NT2/D1 (cell line): ENCODE results near the gene DTX2.
"Not testable (repeated sequence)": the region's sequence is repeated elsewhere in the genome, so short reads cannot be mapped to it uniquely, and the experiment has no call there.

Source experiments
- DNase-seq: peaks from one replicate; pipeline ENCODE4 v3.0.0-alpha.2; 2011; ENCODE audit warnings: low read depth, low spot score
- H3K27me3 ChIP-seq: 2 replicates; pipeline ENCODE4 v1.6.0; 2011; ENCODE audit warnings: mild to moderate bottlenecking; ENCODE audit not compliant: insufficient read length, insufficient read depth
- H3K36me3 ChIP-seq: 2 replicates; pipeline ENCODE4 v1.6.1; 2011; ENCODE audit warnings: mild to moderate bottlenecking, low read length, mixed read lengths; ENCODE audit not compliant: insufficient read depth, insufficient read length
- H3K4me1 ChIP-seq: 2 replicates; pipeline ENCODE4 v1.5.1; 2011; ENCODE audit not compliant: insufficient read depth, insufficient read length
- H3K4me3 ChIP-seq: 2 replicates; pipeline ENCODE4 v1.5.1; 2011; ENCODE audit warnings: low read depth; ENCODE audit not compliant: insufficient read length
- H3K9ac ChIP-seq: 2 replicates; pipeline ENCODE4 v1.6.0; 2011; ENCODE audit warnings: low read depth; ENCODE audit not compliant: insufficient read length
- H3K9me3 ChIP-seq: 2 replicates; pipeline ENCODE4 v1.5.1; 2011; ENCODE audit warnings: mild to moderate bottlenecking, low read length; ENCODE audit not compliant: insufficient read depth
- SUZ12 ChIP-seq: IDR thresholded peaks from 2 replicates; pipeline ENCODE4 v1.6.1; 2011; ENCODE audit not compliant: insufficient read length, insufficient read depth; ENCODE audit errors: extremely low read depth
- YY1 ChIP-seq: IDR thresholded peaks from 2 replicates; pipeline ENCODE4 v1.6.1; 2011; ENCODE audit not compliant: insufficient read length, insufficient read depth
- ZNF274 ChIP-seq: IDR thresholded peaks from 2 replicates; pipeline ENCODE4 v1.6.1; 2011; ENCODE audit warnings: mild to moderate bottlenecking, low read depth, low read length

The DTX2 gene

GRCh38 chr7:76505168-76506080 is 43.9 kb downstream of the DTX2 start:
- Histone ChIP-seq H3K4me3 (no peak overlapping the region), H3K27me3 (no peaks in the 10 kb centered on the region), H3K9ac (no peak overlapping the region), H3K4me1 (peaks cover 2% of the 10 kb centered on the region), H3K36me3 (peaks cover 24% of the 10 kb centered on the region), H3K9me3 (no peaks in the 10 kb centered on the region)
- no peak for DNase-seq
- no peak for TF ChIP-seq SUZ12
- no peak for TF ChIP-seq ZNF274
- TF ChIP-seq YY1, result no peak

- H3K36me3 ChIP-seq, result peaks cover 24% of the 10 kb centered on the region
- H3K4me1 ChIP-seq, result peaks cover 2% of the 10 kb centered on the region
- no peak for DNase-seq
- H3K27me3 ChIP-seq, result no peaks in the 10 kb centered on the region
- no peak overlapping the region for H3K4me3 ChIP-seq
- H3K9ac ChIP-seq, result no peak overlapping the region
- TF ChIP-seq YY1 (no peak), SUZ12 (no peak), ZNF274 (no peak)
- no peaks in the 10 kb centered on the region for H3K9me3 ChIP-seq
These were observed 44.6 kb downstream of the DTX2 start for GRCh38 chr7:76506081-76506440.

GRCh38 chr7:76506643-76507042 is 45.1 kb downstream of the DTX2 start:
- H3K9me3 ChIP-seq, H3K4me3 ChIP-seq, H3K27me3 ChIP-seq, H3K4me1 ChIP-seq, DNase-seq, H3K9ac ChIP-seq: not testable (repeated sequence)
- H3K36me3 ChIP-seq, result peaks cover 24% of the 10 kb centered on the region

- Histone ChIP-seq H3K9me3 (no peaks in the 10 kb centered on the region), H3K27me3 (no peaks in the 10 kb centered on the region), H3K36me3 (peaks cover 21% of the 10 kb centered on the region), H3K4me1 (peaks cover 4% of the 10 kb centered on the region), H3K9ac (no peak overlapping the region), H3K4me3 (no peak overlapping the region)
- no peak for DNase-seq
- TF ChIP-seq SUZ12, result no peak
- no peak for TF ChIP-seq ZNF274
- no peak for TF ChIP-seq YY1
These were observed 46.4 kb downstream of the DTX2 start for GRCh38 chr7:76507723-76508406.

DNA sequence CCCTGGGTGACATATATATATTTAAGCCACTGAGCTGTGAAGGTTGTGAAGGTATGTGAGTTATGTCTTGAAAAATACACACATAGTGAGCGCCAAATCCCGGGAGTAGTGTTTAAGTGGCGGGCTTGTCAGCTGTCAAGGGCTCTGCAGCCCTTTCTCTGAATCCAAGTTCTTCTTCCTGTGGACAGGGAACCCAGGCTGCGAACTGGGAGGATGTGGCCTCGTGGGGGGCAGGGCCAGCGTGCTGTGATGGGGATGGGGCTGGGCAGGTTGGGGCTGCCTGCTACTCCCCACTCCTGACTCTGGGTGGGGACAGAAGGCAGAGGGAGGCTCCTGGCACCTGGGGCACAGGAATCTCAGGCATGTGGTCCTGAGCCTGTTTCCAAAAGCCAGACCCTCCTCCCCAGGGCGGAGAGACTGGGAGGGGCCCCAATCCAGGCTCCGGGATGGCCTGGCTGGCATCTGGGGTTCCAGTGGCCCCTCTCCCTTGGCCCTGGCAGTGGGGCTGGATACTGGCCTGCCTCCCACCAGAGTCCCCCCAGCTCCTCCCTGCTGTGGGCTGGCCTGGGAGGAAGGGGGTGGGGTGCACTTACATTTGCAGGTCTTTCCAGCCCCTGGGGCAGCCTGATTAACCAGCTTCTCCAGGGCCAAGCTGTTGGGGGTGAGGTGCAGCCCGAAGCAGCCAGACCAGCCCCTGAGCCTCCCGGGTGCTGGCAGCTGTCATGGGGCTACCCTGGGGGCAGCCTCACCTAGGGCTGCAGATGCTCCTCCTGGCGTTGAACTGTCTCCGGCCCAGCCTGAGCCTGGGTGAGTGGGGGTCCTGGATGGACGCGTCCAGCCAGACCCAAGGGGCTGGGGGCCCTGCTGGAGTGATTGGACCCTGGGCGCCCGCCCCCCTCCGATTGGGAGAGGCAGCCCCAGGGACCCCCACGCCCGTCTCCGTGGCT is 48.7 kb downstream of the DTX2 start, which contains the start of gene UPK3B:
UPK3B (plus strand) TSS at position 622 of the 947 bp plus-strand sequence; CDS start at position 723, 101 bp downstream.
- Histone ChIP-seq H3K36me3 (peaks cover 15% of the 10 kb centered on the region), H3K4me1 (peaks cover 12% of the 10 kb centered on the region), H3K4me3 (no peak within 1 kb of the TSS), H3K27me3 (no peaks in the 10 kb centered on the region), H3K9me3 (no peaks in the 10 kb centered on the region), H3K9ac (no peak within 1 kb of the TSS)
- TF ChIP-seq SUZ12 (no peak), YY1 (no peak), ZNF274 (no peak)
- no peak for DNase-seq

DNA sequence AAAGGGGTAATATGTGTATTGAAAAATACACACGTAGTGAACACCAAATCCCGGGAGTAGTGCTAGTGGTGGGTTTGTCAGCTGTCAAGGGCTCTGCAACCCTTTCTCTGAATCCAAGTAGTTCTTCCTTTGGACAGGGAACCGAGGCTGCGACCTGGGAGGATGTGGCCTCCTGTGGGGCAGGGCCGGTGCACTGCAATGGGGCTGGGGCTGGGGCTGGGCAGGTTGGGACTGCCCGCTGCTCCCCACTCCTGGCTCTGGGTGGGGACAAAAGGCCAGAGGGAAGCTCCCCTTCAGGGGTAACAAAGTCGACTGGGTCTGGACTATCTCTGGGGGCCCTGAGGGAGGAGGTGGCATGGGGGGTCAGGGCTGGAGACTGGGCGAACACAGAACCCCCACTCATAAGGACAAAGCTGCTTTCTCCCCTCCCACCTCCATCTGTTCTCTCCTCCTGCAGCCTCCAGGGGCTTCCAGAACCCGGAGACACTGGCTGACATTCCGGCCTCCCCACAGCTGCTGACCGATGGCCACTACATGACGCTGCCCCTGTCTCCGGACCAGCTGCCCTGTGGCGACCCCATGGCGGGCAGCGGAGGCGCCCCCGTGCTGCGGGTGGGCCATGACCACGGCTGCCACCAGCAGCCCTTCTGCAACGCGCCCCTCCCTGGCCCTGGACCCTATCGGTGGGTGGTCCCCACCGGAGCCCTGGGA is 49.8 kb downstream of the DTX2 start:
- DNase-seq, H3K9me3 ChIP-seq, H3K27me3 ChIP-seq, H3K4me3 ChIP-seq, H3K9ac ChIP-seq, H3K36me3 ChIP-seq: not testable (repeated sequence)
- peaks cover 12% of the 10 kb centered on the region for H3K4me1 ChIP-seq

DNA sequence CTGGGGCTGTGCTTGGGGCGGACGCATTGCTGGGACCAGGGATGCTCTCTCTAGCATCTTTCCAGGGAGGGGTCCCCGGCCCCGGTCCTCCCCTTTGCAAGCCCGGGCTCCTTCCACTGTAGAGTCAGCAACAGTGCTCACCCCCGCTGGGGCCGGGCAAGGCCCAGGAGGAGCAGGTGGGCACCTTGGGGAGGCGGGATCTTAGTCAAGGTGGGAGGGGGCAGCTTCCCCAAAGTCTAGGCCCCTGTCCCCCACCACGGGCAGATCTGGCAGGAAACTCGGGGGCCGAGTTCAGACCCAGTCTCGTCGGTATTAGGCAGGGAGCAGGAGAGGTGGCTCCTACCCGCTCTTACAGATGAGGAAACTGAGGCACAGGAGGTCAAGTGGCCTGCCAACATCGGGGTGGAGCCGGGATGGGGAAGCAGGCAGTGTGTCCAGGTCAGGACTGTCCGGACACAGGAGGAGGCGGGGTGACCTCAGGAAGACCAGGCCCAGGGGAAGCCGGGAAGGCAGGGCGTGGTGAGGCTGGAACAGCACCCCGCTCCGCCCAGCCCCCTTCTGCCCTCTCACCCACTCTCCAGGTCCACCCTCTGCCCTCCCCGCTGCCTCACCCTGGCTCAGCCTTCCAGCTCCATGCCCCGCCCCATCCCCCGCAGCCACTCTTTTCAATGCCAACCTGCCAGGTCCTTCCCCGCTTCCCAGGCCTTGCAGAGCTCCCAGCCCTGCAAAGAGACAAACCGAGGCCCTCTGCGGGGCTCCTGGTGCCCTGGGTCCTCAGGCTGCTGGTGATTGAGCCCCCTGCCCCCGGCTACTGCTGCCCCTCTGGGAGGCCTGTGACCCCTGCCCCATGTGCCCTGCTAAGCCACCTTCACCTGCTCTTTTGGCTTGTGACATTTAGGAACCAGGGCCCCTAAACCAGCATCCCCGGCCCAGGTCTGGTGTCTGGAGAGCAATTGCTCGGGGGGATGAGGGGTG is 50.7 kb downstream of the DTX2 start:
- H3K4me3 ChIP-seq, H3K9me3 ChIP-seq, H3K9ac ChIP-seq: not testable (repeated sequence)

More for the DNA sequence above, 50.7 kb downstream of the DTX2 start:
- not testable (repeated sequence) for H3K27me3 ChIP-seq, H3K36me3 ChIP-seq, DNase-seq
- peaks cover 12% of the 10 kb centered on the region for H3K4me1 ChIP-seq
